ENCODE results near the gene SHOC2.

DNA sequence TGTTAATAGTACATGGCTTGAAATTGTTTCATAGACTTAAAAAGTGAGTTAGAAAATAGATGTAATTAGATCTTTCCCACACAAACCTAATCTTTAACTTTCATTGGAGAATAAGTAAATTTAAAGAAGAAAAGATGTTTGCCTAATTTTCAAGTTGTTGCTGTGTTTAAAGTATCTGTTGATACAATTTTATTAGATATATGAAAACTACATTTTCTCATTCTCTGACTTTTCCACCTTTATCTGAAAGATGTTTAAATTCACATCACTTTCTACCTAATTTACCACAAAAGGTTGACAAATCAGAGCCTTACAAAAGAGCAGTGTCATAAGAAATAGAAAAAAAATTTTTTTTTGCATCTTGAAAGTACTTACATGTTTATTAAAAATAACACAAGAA lies 45.8 kb downstream of the SHOC2 start:
- TF ChIP-seq, protein P1, sequence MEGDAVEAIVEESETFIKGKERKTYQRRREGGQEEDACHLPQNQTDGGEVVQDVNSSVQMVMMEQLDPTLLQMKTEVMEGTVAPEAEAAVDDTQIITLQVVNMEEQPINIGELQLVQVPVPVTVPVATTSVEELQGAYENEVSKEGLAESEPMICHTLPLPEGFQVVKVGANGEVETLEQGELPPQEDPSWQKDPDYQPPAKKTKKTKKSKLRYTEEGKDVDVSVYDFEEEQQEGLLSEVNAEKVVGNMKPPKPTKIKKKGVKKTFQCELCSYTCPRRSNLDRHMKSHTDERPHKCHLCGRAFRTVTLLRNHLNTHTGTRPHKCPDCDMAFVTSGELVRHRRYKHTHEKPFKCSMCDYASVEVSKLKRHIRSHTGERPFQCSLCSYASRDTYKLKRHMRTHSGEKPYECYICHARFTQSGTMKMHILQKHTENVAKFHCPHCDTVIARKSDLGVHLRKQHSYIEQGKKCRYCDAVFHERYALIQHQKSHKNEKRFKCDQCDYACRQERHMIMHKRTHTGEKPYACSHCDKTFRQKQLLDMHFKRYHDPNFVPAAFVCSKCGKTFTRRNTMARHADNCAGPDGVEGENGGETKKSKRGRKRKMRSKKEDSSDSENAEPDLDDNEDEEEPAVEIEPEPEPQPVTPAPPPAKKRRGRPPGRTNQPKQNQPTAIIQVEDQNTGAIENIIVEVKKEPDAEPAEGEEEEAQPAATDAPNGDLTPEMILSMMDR (IDR thresholded peaks at IDR 0.05): no peak
- no peak for TF ChIP-seq POLR2A (IDR thresholded peaks at IDR 0.05)
